LoVo (cell line): ENCODE data around the gene NUP210L.
A peak's percentile ranks its signal among the peaks of the same experiment; 100 is the strongest.

Experiments used
- DNase-seq: peaks from one replicate; pipeline ENCODE4 v3.0.0-alpha.2; 2016; ENCODE audit warnings: low spot score

Gene NUP210L

DNA sequence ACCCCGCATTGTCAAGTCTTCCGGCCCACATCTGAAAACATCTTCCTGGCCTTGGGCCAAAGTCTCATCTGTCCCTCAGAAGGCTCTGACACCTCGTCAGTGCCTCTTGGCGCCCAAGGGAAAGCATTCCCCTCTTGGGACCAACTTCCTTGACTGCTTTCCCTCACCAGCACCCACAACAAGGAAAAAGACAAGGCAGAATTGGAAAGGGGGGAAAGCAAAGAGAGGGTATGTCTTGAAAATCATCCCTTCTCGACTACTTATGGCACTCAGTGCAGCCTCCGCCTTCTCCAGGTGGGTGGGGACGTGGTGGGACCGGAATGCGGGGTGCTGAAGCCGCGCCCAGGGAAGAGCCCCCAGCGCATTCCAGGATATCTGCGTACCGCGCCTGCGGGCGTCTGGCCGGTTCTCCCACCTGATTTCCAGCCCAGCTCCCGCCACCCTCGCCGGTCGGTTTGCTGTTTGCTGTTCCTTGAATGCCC, 191.0 kb downstream of the NUP210L start:
- DNase-seq: peak; percentile 80

DNA sequence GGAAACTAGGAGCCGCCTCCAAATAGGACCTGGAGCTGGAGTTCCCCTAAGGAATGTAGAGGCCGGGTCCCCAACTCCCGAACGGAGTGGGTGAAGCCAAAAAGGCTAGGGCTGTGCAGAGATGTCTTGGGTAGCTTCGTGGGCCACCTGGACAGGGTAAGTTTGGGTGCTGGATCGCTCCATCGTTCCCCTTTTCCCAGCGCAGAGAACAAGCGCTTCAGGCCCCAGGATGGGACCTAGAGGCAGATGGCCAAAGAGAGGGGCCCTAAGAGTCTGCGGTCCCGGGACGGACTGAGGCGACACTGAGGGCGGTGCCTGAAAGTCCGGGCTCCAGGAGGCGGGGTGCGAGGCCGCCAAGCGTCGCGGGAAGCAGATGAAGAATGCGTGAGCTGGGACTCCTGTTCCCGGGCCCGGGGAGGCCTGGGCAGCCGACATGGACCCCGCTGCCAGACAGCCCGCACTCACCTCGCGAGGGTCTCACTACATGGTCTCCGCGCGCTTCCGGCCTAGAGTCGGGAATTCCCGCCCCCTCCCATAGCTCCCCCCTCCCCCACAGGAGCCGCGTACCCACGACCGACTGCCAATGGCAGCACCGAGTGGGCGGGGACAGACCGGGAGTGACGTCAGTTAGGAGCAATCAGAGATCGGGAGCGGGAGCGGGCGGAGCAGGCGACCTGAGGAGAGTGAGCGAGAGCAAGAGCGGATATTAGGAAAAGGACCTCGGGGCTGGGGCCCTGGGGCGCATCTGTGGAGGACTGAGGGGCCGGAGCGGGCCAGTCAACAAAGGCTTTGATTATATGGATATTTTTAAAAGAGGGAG, 191.6 kb downstream of the NUP210L start, which contains the start of gene SLC39A1:
TSS of gene SLC39A1 (minus strand) at position 508 of the 820 bp plus-strand sequence. CDS start 822 bp downstream, outside the sequence.
- peak; percentile 96 for DNase-seq

DNA sequence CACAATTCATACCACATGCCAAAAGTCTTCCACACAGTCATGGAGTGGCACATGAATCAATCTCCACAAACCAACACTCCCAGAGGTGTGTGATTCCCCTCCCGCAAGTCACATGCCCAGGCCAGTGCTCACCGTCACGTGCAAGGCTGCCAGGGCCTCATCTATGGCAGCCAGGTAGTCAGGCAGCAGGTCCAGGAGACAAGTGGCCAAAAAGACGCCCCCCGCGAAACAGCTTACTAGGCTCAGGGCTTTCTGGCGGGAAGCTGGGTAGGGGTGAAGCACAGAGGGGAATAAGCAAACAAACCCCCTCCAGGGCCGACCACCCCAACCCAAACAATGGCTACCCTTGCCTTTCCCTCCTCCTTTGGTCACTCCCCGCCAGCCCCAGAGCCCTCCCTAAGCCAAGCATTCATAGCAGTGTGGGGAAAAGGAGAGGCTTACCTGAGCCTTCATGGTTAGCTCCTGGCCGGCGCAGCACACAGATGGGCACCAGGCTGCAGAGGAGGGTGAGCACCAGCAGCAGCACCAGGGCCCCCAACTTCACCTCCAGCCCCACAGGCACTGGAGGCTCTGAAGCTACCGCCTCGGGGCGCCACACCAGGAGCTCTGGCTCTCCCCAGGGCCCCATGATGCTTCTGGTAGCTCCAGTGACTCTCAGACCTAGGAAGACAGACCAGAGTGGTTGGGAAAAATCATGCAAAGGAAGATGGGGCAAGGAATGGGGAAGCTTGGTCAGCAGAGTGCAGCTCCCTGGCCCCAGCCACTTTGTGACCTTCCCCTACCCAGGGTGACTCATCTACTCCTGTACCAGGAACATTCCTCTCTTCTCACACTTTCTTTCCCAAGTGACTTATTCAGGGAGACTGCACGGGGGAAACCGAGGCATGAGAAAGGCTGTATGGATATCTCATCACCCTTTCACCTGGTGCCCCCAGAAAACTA, 192.5 kb downstream of the NUP210L start:
- peak; percentile 61 for DNase-seq

DNA sequence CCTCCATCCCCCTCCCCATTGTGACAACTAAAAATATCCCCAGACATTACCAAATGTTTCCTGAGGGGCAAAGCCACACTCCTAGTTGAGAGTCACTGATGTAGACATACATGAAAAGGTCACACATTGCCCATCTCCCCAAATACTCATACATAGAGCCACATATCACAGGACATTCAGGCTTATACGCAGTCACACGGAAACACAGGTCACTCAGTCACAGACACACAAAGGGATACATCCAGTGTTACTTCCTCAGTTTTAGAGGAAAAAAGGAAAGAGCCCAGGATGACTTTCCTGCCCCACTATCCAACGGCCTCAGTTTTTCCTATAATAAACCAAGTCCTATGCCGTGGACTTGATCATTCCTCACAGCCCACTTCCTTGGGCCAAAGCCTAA, 193.5 kb downstream of the NUP210L start:
- no peak for DNase-seq

DNA sequence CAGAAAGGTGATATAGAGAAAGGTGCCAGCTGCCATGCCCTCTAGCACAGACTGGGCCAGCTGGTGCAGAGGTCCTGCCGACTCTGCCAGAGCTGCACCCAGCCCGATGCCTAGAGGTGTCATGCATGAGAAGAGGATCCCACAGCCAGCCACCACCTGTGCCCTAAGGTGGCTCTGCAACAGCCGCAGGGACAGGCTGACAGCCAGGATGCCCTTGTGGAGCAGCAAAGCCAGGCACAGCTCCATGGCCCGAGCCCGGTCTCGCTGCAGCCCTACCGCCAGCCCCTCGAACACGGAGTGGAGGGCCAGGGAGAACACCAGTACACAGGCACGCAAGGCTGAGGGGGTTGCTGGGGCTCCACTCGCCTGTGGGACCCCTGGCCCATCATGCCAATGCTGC, 194.7 kb downstream of the NUP210L start:
- no peak for DNase-seq

DNA sequence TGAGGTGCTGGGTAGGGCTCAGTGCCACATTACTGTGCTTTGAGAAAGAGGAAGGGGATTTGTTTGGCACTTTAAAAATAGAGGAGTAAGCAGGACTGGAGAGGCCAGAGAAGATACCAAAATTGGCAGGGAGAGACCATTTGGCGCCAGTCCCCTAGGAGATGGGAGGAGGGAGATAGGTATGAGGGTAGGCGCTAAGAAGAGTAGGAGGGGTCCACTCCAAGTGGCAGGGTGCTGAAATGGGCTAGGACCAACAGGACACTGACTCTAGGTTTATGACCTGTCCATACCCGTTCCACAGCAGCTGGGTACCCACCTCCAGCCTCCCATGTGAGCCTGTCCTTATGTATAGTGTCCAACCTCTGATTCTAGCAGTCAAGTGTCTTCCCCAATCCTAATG, 195.4 kb downstream of the NUP210L start:
- no peak for DNase-seq

DNA sequence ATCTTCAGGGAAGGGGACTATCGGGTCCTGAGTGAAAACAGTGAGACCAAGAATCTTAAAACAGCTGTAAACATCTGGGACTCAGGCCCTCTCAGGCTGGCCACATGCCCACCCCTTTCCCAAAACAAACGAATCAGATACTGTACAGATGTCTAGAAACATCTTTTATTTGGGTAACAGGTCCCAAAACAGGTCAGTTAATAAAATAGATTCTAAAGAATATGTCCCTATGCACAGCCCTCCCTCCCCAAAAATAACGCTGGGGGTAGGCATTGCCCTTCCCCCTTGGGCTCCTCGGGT, 196.0 kb downstream of the NUP210L start:
- no peak for DNase-seq

DNA sequence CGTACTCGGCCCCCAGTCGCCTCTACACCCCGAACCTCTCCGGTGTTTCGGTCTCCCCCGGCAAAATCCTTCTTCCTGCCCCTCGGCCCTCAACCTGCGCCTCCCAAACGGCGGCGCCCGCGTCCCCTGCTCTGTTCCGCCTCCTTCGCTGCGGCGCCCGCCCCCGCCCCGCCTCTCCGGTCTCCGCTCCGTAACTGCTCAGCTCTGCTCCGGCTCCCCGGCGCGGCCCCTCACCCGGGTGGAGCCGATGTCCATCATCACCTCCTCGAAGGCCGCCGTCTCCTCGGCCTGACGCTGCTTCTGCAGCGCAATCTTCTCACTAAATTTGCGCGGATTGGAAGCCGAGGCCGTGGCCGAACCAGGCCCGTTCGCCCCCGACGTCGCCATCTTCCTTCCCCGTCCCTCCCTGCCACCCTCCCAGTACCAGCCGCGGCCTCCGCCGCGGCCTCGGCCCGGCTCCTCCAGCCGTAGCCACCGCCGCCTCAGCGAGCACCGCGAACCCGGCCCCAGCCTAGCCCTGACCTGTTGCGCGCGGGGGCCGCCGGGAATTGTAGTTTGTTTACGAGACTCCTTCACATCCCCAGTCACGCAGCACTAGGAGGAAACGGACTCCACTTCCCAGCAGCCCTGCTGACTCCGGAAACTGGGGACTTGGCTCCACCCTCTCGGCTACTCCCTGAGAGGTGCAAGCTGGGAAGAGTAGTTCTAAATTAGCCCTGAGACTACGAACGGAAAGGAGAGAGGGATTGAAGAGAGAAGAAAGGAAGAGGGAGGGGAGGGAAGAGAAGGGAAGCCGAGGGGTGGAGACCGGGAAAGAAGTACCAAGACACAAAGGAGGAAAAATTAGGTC, 196.5 kb downstream of the NUP210L start, which contains the start of gene CRTC2:
TSS of gene CRTC2 (minus strand) at position 502 of the 850 bp plus-strand sequence. CDS start at position 387, 115 bp downstream.
- DNase-seq: peak; percentile 99

DNA sequence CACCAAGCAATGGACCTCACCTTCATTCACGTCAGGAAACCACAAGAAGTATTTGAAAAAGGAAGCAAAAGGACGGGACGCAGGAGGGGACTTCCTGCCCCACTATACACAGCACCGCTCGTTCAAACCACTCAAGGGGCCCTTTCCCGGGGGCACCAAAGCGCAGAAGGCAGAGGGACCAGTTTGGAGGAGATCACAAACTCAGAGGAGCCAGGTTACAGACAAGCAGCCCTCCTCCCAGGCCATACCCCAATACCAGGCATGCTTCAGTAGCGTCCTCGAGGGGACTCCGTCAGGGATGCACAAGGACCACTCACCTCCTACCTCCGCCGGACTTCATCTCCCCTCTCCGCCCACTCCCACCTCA, 197.1 kb downstream of the NUP210L start:
- DNase-seq: no peak

DNA sequence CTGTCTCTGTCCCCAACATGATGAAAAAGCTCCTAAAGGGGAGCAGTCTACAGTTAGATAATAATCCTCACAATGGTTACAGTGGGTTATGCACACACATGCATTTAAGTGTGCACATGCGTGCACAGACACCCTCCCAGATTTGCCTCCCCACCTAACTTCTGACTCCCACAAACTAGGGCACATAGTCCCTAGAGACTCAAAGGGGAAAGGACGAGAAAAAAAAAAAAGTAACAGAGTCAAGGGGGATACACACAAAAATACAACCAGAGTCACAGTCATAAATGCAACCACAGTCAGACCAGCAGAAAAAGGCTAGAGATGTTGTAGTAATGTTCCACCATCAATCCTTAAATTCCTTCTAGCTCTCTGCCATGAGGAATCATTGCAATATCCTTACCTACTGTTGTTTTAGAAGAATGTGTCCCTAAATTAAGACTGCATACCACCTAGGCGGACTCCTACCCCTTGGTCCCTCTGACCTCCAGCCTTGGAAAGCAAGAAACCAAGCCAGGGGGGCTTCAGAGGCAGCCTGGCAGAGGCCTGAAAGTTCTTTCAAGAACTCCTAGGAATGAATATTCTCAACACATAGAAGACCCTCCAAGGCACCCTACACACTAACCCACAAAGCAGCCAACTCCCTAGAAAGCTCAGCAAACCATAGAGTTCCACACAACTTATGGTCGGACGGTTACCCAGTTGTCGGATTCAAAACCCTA, 197.7 kb downstream of the NUP210L start:
- no peak for DNase-seq

DNA sequence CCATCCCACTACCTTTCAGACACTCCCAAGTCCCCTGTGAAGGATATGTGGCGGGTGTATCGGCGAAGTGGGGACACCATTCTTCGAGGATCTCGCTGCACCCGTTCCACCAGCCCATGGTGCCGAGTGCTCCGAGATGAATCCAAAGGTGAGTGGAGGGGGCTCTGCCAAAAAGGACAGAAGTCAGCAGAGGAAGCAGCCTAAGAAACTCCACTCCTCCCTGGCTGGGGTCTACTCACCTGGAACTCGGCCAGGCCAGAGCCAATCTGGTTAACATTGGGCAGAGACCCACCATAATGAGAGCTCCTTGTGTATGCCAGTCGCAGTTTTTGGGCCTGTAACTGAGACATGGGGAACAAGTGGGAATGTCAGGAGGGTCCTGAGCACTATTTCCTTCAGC, 200.0 kb downstream of the NUP210L start:
- DNase-seq: no peak

DNA sequence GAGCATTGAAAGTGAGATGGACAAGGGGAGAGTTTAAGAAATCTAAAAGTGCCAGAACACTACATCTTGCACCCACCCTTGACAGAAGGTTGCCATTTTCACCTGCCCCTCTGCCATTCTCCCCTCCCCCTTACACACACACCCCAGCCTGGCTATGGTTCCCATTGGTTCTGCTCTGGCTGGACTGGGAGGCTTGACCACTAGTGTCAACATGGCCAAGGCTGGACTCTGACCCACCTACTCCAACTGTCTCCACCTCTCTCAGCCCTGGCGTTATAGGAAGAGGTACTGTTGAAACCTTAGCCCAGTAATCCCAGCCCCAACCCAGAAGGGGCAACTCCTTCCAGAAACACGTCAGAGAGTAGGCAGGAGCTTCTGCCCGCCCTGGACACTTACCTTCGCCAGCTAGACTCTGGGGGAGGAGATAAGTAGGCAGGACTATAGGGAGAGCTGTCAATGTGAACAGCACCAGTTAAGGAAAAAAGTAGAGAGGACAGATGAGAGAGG, 201.0 kb downstream of the NUP210L start:
- no peak for DNase-seq

DNA sequence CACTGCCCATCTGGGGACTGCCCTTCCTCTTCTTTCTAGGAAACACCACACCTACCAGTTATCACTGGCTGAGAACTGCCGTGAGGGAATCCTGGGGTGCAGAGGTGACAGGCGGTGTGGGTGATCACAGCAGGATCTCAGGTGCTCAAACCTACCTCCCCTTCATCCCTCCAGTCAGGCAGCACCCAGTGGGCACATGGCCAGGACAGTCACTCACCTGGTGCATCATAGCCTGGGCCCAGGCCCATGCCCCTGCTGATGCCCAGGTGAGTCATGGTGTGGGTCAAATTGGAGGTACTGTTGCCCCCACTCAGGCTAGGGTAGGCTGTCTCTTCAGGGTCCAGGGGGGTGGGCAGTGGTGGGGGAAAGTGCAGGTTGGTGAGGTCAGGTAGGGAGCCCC, 203.1 kb downstream of the NUP210L start:
- no peak for DNase-seq

DNA sequence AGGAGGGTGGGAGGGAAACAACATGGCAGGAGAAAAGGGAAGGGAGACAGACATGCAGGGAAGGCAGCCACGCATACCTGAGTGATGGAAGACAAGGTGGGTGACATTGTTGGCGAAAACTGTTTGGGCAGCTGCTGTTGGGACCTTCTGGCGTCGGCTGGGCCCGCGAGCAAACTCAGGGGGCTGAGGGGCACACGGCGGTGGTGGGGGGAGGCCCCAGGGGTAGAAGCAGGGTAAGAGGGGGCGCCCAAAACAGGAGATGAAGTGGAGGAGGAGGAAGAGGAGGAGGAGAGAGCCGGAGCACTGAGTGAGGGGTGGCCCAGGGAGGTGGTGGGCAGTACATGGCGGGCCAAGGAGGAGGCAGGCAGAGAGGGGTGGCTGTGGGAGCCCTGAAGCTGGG, 203.7 kb downstream of the NUP210L start:
- DNase-seq: no peak

DNA sequence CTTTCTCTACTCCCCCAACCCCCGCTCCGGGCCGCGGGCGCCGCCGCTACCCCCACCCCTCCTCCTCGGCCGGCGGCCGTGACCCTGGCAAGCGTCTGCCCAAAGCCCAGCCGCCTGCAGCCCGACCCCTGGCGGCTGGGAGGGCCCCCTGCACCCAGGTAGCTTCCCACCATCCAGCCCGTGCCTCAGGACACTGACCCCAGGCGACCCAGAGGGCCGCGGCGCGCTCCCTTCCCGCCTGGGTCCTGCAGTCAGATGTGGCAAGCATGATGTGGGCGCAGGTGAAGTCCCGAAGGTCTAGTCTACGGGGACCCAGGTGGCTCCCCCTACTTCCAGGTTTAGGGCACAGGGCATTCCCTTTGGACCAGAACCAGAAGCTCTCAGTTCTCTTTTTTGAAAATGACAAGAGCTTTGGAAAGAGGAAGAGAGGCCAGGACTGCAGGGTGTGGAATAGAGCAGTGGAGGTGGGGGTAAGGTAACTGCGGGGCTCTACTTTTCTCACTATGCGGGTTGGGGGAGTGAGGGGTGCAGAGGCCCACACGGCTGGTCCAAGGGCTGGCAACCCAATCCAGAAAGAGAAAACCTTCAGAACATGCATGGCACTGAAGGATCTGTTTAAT, 208.1 kb downstream of the NUP210L start, which contains the start of gene DENND4B:
TSS of gene DENND4B (minus strand) at position 97 of the 620 bp plus-strand sequence. CDS start 2,344 bp downstream, outside the sequence.
- peak; percentile 87 for DNase-seq

DNA sequence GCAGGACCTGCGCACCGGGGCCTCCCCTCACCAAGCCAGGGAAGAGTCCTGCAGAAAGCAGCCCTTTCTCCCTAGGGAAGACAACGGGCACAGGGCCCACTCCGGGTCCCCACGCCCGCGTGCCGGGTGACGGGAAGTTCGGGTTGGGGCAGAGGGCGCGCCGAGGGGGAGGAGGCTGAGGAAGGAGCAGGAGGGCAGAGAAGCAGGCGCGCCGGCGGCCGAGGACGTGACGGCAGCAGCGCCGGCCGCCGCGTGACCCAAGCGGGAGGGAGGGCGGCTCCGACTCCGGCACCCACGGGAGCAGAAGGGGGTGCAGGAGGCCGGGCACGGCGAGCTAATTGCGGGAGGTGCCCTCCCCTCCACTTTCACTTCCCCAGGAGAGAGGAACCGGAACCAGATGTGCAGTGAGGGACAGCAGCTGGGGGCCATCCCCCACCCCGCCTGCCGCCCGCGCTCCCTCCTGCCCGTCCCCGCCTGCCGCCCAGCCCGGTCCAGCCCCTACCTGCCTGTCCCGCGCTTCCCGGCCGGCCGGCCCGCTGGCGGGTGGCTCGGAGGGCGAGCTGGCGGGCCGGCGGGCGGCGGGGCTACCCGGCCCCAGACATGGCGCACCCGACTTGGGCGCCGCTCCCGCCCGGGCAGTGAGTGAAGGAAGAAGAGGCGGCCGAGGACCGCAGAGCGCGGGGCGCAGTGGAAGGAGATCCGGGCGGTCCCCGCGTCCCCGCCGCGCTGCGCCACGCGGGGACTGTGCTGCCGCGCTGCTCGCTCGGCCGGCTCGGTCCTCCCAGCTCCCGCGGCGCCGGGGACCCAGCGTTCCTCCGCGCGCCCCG, 208.9 kb downstream of the NUP210L start:
- peak; percentile 53 for DNase-seq

DNA sequence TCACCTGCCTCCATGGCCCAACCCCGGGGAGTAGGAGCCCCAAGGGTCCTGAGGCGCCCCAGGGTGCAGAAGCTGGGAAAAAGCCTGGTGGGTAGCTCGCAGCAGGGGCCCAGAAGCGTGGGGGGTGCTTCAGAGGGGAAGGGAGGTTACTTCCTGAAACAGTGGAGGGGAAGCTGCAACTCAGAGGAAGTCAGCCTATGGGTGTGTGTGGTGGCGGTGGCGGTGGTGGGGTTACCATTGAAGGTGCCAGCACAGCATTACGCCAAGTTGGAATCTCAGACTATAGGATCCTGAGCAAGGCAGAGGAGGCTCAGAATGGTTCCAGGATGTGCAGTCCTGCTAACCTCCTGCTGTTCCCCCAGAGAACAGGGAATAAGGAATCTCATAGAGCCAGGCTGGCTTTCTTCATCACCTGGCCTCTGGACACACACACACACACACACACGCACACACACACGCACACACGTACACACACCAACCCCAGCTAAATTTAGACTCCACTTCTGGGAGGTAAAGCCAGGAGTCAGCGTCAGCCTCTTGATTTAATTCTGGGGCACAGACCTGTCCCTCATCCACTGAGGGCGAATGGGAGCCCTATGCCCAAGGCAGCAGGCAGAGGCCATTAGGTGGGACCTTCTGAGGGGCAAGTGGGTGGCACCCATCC, 209.6 kb downstream of the NUP210L start:
- no peak for DNase-seq

DNA sequence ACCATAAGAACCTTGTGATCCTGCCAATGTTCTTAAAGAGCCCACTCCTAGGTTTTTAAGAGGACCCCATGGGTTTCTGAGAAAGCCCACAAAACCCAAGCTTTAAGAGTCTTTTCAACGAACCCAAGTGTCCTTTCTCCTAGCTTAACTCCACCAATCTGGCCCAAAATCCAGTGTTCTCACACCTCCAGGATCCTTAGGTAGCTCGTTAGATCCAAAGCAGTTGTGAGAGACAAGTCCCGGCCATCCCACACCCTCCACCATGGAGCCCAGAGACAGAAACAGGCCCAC, 210.1 kb downstream of the NUP210L start:
- no peak for DNase-seq
